ENCODE data around the gene MAP7D1.
A peak's percentile ranks its signal among the peaks of the same experiment; 100 is the strongest.

The MAP7D1 gene

DNA sequence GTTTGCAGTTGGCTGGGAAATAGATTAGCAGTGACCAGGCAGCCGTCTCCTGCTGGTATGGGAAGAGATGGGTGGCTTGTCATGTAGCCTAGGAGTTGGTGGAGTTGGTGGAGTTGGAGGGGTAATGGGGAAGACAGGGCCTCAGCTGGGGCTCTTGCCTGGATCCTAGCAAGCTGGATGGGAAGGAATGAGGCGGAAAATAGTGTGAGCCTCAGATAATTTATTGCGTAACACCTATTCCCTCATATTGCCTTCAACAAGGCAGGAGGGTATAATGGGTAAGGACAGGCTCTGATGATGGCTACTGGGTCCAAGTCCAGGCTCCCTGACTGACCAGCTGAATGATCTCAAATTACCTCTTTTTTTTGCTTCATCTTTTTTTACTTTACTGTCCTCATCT, 12.6 kb downstream of the MAP7D1 start:
- H3K9me3 ChIP-seq: no peaks in the 10 kb centered on the region
- no peak overlapping the region for H3K4me3 ChIP-seq (ENCODE audit: low read depth in 1 of 2, low read length in 1 of 2)
- TF ChIP-seq, protein P1, sequence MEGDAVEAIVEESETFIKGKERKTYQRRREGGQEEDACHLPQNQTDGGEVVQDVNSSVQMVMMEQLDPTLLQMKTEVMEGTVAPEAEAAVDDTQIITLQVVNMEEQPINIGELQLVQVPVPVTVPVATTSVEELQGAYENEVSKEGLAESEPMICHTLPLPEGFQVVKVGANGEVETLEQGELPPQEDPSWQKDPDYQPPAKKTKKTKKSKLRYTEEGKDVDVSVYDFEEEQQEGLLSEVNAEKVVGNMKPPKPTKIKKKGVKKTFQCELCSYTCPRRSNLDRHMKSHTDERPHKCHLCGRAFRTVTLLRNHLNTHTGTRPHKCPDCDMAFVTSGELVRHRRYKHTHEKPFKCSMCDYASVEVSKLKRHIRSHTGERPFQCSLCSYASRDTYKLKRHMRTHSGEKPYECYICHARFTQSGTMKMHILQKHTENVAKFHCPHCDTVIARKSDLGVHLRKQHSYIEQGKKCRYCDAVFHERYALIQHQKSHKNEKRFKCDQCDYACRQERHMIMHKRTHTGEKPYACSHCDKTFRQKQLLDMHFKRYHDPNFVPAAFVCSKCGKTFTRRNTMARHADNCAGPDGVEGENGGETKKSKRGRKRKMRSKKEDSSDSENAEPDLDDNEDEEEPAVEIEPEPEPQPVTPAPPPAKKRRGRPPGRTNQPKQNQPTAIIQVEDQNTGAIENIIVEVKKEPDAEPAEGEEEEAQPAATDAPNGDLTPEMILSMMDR (IDR thresholded peaks at IDR 0.05): no peak
- peaks cover 0 to 3% of the 10 kb centered on the region in 2 experiments for H3K4me1 ChIP-seq (ENCODE audit: control insufficient read depth in 1 of 2, insufficient read depth in 1 of 2, low read depth in 1 of 2, low read length in 1 of 2)
- H3K27me3 ChIP-seq: no peaks in the 10 kb centered on the region
- H3K27ac ChIP-seq: peak overlapping the region; percentile 8
- H3K36me3 ChIP-seq: peaks cover 50% of the 10 kb centered on the region

DNA sequence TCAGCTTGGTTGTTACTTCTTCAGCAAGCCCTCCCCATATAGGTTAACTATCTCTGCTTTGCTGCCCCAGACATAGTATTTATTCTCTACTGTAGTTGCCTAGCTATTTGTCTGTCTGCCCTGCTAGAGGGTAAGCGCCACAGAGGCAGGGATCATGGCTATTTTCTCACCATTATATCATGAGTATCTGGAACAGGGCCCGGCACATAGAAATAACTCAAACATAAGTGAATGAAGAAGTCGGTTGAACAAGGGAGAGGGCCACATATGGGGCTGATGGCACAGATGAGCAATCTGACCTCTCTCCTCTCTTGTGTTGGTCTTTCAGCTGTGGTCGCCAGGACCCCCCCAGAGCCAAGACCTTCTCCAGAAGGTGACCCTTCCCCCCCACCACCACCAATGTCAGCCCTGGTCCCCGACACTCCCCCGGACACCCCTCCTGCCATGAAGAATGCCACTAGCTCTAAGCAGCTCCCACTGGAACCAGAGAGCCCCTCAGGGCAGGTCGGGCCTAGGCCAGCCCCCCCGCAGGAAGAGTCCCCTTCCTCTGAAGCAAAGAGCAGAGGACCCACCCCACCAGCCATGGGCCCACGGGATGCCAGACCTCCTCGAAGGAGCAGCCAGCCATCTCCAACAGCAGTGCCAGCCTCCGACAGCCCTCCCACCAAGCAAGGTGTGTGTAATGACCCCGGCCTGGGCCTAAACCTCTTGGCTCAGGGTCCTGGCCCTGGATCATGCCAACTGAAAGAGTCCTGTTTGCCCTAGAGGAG, 14.9 kb downstream of the MAP7D1 start:
- no peaks in the 10 kb centered on the region for H3K27me3 ChIP-seq
- peak overlapping the region; percentile 27 for H3K27ac ChIP-seq
- peaks cover 0 to 3% of the 10 kb centered on the region in 2 experiments for H3K4me1 ChIP-seq (ENCODE audit: control insufficient read depth in 1 of 2, insufficient read depth in 1 of 2, low read depth in 1 of 2, low read length in 1 of 2)
- TF ChIP-seq, protein P1 (IDR thresholded peaks at IDR 0.05): no peak
- H3K9me3 ChIP-seq: no peaks in the 10 kb centered on the region
- H3K4me3 ChIP-seq (ENCODE audit: low read depth in 1 of 2, low read length in 1 of 2): no peak overlapping the region
- H3K36me3 ChIP-seq: peaks cover 73% of the 10 kb centered on the region

DNA sequence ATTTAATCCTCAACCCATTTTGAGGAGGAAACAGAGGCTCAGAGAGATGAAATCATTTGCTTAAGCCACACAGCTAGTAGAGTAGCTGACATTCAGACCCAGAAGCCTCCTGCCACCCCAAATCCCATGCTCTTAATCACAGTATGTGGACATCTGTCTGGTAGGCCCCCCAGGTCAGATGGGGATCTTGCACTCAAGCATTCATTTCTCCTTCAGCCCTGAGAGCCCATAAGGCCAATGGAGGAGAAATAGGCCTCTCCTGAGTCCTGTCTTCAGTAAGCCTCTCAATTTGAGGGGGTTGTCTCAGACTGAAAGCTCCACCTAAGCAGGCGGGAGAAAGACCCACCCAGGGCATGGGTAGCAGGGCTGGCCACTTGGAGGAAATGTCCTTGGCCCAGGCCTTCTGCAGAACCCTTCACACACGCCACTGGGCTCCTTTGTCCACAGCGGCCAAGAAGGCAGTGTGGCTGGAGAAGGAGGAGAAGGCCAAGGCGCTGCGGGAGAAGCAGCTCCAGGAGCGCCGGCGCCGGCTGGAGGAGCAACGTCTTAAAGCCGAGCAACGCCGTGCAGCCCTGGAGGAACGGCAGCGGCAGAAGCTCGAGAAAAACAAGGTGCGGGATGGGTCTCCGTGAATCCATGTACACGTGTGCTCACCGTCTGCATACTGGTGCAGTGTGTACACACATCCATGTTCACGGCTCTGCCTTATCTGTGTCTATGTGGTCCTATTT, 16.2 kb downstream of the MAP7D1 start:
- peaks cover 0 to 3% of the 10 kb centered on the region in 2 experiments for H3K4me1 ChIP-seq (ENCODE audit: control insufficient read depth in 1 of 2, insufficient read depth in 1 of 2, low read depth in 1 of 2, low read length in 1 of 2)
- TF ChIP-seq, protein P1 (IDR thresholded peaks at IDR 0.05): no peak
- no peaks in the 10 kb centered on the region for H3K27me3 ChIP-seq
- no peak overlapping the region for H3K4me3 ChIP-seq (ENCODE audit: low read depth in 1 of 2, low read length in 1 of 2)
- H3K36me3 ChIP-seq: peaks cover 80% of the 10 kb centered on the region
- no peak overlapping the region for H3K27ac ChIP-seq
- H3K9me3 ChIP-seq: no peaks in the 10 kb centered on the region

DNA sequence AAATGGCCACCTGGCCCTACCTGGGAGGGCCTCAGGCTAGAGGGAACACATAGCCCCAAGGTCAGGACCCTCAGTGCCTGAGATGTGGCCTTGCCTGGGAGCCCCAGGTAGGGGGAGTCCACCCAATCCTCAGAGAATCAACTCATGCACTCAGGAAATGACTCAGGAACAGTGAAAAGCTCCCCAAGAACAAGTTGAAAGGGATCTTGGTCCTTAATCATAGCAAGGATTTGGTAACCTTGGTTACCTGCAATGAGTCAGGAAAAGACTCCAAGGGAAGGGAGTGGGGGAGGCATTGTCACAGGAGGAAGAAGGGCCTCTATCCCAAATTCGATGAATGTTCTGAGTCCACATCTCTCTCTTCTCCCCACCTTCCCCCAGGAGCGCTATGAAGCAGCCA, 17.0 kb downstream of the MAP7D1 start:
- H3K27ac ChIP-seq: no peak overlapping the region
- no peaks in the 10 kb centered on the region for H3K9me3 ChIP-seq
- H3K4me1 ChIP-seq (ENCODE audit: control insufficient read depth in 1 of 2, insufficient read depth in 1 of 2, low read depth in 1 of 2, low read length in 1 of 2): peaks cover 0 to 3% of the 10 kb centered on the region in 2 experiments
- no peaks in the 10 kb centered on the region for H3K27me3 ChIP-seq
- peaks cover 81% of the 10 kb centered on the region for H3K36me3 ChIP-seq
- TF ChIP-seq, protein P1 (IDR thresholded peaks at IDR 0.05): no peak
- H3K4me3 ChIP-seq (ENCODE audit: low read depth in 1 of 2, low read length in 1 of 2): no peak overlapping the region

DNA sequence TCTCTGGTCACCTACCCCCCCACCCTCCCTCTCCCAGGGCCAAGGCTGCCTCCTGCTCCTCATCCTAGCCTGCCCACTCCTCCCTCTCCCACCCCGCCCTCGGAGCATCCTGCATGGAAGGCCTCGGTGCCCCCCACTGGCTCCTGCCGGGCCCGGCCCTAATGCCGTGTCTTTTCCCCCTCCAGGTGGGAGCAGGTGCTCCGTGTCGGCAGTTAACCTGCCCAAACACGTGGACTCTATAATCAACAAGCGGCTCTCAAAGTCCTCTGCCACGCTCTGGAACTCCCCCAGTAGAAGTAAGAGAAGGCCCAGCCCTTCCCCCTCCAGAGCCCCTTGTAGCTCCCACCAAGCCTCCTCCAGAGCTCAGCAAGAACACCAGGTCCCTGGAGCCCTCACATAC, 18.8 kb downstream of the MAP7D1 start:
- Histone ChIP-seq H3K4me3 (ENCODE audit: low read depth in 1 of 2, low read length in 1 of 2) (no peak overlapping the region), H3K36me3 (peaks cover 98% of the 10 kb centered on the region), H3K4me1 (ENCODE audit: control insufficient read depth in 1 of 2, insufficient read depth in 1 of 2, low read depth in 1 of 2, low read length in 1 of 2) (no peaks in the 10 kb centered on the region), H3K27me3 (no peaks in the 10 kb centered on the region), H3K27ac (peak overlapping the region; percentile 18), H3K9me3 (no peaks in the 10 kb centered on the region)
- TF ChIP-seq, protein P1 (IDR thresholded peaks at IDR 0.05): no peak

Measured in neutrophil (primary cell).